ENCODE data around the gene EML1. TPM values are rescaled to one million over a fixed set of nuclear protein-coding genes. Genes with fewer than 3 reads are reported as not detected.

EML1 gene
- total and polyA plus RNA-seq, 2 of the 13 experiments (the other 11 are each of a cell fraction or from before 2014, with no cell fraction given): 0.59 to 1.7 TPM

DNA sequence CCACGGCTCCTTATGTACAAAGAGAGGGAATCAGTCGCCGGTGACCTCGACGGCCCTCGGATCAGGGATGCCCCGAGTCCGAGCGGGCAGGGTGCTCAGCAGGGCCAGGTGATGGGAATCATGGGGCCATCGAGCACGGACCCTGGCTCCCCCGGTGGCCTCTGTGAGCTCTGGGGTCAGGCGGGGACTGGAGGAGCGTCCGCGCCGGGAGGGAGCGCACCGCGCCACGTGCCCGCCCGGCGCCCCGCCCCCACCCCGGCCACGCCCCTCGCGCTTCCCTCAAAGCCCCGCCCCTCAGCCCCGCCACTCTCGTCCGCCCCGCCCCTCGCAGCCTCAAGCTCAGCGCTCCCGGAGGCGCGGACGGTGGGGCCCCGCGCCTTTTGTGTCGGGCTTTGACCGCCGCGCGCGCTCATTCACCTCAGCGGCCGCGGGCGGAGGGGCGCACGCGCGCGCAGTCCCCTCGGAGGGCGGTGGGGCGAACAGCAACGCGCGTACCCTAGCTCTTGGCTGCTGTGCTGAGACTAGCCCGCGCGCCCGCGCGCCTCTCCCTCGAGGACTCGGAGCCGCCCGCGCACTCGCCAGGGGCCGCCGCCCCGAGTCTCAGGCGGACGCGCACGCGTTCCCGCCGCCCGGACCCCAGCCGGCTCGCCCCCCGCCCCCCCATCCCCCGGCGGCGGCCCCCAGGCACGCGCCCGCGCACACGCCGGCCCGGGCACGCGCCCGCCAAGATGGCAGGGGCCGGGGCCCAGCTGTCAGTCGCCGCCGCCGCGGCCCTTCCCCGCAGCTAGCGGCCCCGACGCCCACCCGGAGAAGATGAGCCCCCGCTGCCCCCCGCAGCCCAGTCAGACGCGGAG is 178.1 kb downstream of the EML1 start (continued):
- TF ChIP-seq, protein P1, sequence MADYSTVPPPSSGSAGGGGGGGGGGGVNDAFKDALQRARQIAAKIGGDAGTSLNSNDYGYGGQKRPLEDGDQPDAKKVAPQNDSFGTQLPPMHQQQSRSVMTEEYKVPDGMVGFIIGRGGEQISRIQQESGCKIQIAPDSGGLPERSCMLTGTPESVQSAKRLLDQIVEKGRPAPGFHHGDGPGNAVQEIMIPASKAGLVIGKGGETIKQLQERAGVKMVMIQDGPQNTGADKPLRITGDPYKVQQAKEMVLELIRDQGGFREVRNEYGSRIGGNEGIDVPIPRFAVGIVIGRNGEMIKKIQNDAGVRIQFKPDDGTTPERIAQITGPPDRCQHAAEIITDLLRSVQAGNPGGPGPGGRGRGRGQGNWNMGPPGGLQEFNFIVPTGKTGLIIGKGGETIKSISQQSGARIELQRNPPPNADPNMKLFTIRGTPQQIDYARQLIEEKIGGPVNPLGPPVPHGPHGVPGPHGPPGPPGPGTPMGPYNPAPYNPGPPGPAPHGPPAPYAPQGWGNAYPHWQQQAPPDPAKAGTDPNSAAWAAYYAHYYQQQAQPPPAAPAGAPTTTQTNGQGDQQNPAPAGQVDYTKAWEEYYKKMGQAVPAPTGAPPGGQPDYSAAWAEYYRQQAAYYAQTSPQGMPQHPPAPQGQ (CRISPR knock-in tag; IDR thresholded peaks at IDR 0.05; ENCODE audit: borderline replicate concordance): no peak
- TF ChIP-seq, protein P2, sequence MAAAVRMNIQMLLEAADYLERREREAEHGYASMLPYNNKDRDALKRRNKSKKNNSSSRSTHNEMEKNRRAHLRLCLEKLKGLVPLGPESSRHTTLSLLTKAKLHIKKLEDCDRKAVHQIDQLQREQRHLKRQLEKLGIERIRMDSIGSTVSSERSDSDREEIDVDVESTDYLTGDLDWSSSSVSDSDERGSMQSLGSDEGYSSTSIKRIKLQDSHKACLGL (CRISPR knock-in tag; IDR thresholded peaks at IDR 0.05): peak; percentile 44; the same call in 1 of the 2 replicates
- TF ChIP-seq, protein P3, sequence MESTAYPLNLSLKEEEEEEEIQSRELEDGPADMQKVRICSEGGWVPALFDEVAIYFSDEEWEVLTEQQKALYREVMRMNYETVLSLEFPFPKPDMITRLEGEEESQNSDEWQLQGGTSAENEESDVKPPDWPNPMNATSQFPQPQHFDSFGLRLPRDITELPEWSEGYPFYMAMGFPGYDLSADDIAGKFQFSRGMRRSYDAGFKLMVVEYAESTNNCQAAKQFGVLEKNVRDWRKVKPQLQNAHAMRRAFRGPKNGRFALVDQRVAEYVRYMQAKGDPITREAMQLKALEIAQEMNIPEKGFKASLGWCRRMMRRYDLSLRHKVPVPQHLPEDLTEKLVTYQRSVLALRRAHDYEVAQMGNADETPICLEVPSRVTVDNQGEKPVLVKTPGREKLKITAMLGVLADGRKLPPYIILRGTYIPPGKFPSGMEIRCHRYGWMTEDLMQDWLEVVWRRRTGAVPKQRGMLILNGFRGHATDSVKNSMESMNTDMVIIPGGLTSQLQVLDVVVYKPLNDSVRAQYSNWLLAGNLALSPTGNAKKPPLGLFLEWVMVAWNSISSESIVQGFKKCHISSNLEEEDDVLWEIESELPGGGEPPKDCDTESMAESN (CRISPR knock-in tag; conservative IDR thresholded peaks at IDR 0.05): no peak
- TF ChIP-seq ATF7 (IDR thresholded peaks at IDR 0.05): no peak
- no peak for TF ChIP-seq ATF7 (CRISPR knock-in tag; IDR thresholded peaks at IDR 0.05)
- TF ChIP-seq PHF20 (CRISPR knock-in tag; IDR thresholded peaks at IDR 0.05): no peak
- no peak for TF ChIP-seq MED8 (CRISPR knock-in tag; IDR thresholded peaks at IDR 0.05; ENCODE audit: insufficient replicate concordance)
- TF ChIP-seq POLR2A (IDR thresholded peaks at IDR 0.05; ENCODE audit: insufficient read depth in 1 of 2, low read depth in 2 of 2, low read length in 2 of 2): peak; percentile 73 to 74
- TF ChIP-seq TARDBP (CRISPR knock-in tag; IDR thresholded peaks at IDR 0.05): no peak
- no peak for TF ChIP-seq NR2F6 (IDR thresholded peaks at IDR 0.05)
- TF ChIP-seq NR2F6 (CRISPR knock-in tag; IDR thresholded peaks at IDR 0.05): 0 out of 2 replicates have a peak, but pooled peaks have one; percentile 10
- TF ChIP-seq, protein P4, sequence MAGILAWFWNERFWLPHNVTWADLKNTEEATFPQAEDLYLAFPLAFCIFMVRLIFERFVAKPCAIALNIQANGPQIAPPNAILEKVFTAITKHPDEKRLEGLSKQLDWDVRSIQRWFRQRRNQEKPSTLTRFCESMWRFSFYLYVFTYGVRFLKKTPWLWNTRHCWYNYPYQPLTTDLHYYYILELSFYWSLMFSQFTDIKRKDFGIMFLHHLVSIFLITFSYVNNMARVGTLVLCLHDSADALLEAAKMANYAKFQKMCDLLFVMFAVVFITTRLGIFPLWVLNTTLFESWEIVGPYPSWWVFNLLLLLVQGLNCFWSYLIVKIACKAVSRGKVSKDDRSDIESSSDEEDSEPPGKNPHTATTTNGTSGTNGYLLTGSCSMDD (CRISPR knock-in tag; IDR thresholded peaks at IDR 0.05): no peak
- TF ChIP-seq YY1 (IDR thresholded peaks at IDR 0.05; ENCODE audit: insufficient read depth, insufficient replicate concordance, low read depth, low read length): peak; percentile 79
- no peak for TF ChIP-seq GATAD2A (CRISPR knock-in tag; IDR thresholded peaks at IDR 0.05)
- TF ChIP-seq, protein P5, sequence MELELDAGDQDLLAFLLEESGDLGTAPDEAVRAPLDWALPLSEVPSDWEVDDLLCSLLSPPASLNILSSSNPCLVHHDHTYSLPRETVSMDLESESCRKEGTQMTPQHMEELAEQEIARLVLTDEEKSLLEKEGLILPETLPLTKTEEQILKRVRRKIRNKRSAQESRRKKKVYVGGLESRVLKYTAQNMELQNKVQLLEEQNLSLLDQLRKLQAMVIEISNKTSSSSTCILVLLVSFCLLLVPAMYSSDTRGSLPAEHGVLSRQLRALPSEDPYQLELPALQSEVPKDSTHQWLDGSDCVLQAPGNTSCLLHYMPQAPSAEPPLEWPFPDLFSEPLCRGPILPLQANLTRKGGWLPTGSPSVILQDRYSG (CRISPR knock-in tag; IDR thresholded peaks at IDR 0.05): no peak
- TF ChIP-seq MATR3 (CRISPR knock-in tag; IDR thresholded peaks at IDR 0.05): no peak
- TF ChIP-seq YEATS2 (CRISPR knock-in tag; IDR thresholded peaks at IDR 0.05; ENCODE audit: borderline replicate concordance): no peak
- no peak for TF ChIP-seq ZNF547 (CRISPR knock-in tag; IDR thresholded peaks at IDR 0.05)
- TF ChIP-seq, protein P6, sequence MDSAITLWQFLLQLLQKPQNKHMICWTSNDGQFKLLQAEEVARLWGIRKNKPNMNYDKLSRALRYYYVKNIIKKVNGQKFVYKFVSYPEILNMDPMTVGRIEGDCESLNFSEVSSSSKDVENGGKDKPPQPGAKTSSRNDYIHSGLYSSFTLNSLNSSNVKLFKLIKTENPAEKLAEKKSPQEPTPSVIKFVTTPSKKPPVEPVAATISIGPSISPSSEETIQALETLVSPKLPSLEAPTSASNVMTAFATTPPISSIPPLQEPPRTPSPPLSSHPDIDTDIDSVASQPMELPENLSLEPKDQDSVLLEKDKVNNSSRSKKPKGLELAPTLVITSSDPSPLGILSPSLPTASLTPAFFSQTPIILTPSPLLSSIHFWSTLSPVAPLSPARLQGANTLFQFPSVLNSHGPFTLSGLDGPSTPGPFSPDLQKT (CRISPR knock-in tag; IDR thresholded peaks at IDR 0.05; ENCODE audit: borderline replicate concordance): no peak
- TF ChIP-seq ZNF333 (CRISPR knock-in tag; IDR thresholded peaks at IDR 0.05; ENCODE audit: borderline replicate concordance): 0 out of 2 replicates have a peak, but pooled peaks have one; percentile 53
- no peak for TF ChIP-seq ZNF550 (CRISPR knock-in tag; IDR thresholded peaks at IDR 0.05; ENCODE audit: borderline replicate concordance)
- TF ChIP-seq SRSF9 (IDR thresholded peaks at IDR 0.05; ENCODE audit: borderline replicate concordance, insufficient read depth, low read depth, low read length, poor library complexity, severe bottlenecking): no peak
